HG02981 (cell line): Measurements from ENCODE around the gene ANKRD42.
"Not testable (repeated sequence)": the region's sequence is repeated elsewhere in the genome, so short reads cannot be mapped to it uniquely, and the experiment has no call there.

Source experiments
- ATAC-seq: cut with Tn5 transposase; IDR thresholded peaks from one replicate; pipeline ENCODE4 v1.9.1; 2021; ENCODE audit warnings: mild to moderate bottlenecking, moderate library complexity; ENCODE audit not compliant: unreplicated experiment

ANKRD42 gene

GRCh38 chr11:83238111-83238510, 44.6 kb downstream of the ANKRD42 start:
- ATAC-seq = no peak

DNA sequence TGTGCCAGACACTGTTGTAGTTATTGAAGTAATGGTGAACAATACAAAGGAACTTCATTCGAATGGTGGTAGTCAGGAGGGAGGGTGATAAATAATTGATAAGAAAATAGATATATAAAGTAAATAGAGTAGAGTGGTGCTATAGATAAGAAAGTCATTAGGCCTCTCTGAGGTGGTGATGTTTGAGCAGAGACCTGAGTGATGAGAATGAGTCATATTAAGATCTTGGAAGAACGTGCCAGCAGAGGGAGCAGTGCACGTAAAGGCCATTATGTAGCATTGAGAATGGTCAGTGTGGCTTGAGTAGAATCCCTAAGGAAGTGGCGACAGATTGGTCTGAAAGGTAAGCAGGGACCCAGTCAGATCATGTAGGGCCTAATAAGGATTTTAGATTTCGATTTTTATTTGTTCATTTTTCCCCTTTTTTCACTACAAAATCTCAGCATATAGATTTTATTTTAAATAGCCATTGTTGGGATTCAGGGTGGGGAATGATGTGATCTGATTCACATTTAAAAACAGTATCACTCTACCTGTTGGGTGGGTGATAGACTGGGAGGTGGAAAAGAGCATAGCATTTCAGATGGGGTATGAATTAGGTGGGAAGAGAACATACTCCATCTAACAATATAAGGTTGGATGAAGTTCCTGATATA, 47.9 kb downstream of the ANKRD42 start:
- ATAC-seq = peak; percentile 72

- ATAC-seq = no peak
Observed at GRCh38 chr11:83249445-83249844, 55.9 kb downstream of the ANKRD42 start.

- ATAC-seq = peak; percentile 59
Observed at GRCh38 chr11:83249972-83250593, 56.6 kb downstream of the ANKRD42 start.

- no peak for ATAC-seq
Observed at GRCh38 chr11:83252266-83252665, 58.8 kb downstream of the ANKRD42 start.

DNA sequence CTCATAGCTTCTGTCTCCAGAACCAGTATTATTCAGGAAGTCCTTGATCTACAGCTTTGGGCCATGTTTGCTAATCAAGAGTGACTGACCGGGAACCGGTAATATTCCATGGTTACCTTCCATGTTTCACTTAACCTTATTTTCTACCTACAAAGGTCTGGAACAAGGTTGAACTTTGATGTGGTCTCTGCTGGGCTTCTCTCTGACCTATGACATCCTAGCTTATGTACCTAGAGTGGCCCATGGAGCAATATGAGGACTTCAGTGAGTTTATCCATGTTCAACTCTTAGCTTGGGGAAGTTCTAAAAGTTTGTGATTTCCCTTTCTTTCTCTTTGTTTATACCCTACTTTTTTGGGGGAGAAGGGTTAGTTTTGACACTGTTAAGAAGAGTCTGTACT, 59.4 kb downstream of the ANKRD42 start:
- no peak for ATAC-seq

- ATAC-seq = no peak
Observed at GRCh38 chr11:83255366-83255765, 61.9 kb downstream of the ANKRD42 start.

DNA sequence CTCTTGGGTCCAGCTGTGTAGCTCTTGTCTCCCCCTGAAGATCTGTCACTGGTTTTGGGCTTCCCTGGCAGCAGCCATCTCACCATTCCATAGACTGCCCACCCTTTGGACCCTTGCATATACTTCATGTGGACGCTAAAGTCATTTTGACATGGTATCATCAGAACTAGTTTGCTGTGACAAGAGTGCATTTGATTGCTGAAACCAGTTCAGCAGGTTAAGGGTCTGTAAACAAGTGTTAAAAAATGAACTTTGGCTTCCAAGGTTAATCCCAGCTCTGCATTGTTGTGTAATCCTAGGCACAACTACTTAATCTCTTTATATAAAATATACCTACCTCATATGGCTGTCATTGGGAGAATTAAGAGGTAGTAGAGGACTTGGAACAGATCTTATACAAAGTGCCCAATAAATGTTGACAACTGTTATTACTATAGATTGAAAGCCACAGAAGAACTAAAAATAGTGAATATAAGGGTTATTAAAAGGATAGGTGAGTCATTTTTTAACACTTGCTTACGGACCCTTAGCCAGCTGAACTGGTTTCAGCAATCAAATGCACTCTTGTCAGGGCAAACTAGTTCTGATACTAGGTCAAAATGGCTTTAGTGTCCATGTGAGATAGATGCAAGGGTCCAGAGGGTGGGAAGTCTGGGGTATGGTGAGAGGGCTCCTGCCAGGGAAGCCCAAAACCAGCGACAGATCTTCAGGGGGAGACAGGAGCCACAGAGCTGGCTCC, 63.3 kb downstream of the ANKRD42 start:
- no peak for ATAC-seq

DNA sequence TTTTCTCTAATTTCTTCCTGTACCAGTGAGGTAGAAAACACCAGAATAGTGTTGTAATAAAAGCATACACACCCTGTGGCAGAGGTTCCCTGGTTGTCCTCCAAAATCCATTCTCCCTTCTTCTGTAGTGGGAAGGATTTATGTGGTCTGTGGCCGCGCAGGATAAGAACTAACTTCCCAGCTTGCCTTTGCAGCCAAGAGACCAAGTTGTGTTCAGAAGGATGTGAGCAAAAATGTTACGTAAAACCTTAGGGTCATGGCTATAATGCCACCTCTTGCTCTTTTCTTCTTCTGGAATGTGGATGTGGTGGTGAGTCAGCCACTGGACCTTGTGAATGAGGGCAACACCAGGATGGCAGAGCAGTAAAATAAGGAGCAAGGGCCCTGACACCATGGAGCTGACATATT, 64.3 kb downstream of the ANKRD42 start:
- ATAC-seq = no peak

DNA sequence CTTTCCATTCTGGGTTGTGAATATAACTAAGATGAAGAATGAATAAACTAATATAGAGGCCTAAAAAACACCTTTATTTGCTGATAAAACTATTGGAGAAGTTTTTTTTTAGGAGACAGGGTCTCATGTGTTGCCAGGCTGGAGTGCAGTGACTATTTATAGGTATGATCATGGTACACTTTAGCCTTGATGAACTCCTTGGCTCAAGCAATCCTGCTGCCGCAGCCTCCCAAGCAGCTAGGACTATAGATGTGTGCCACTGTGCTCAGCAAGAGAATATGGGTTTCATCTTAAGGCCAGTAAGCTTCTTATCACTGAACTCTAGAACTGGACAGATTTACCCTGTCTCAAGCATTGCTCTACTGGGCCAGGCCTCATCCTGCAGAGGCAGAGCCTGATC, 66.0 kb downstream of the ANKRD42 start:
- no peak for ATAC-seq

- ATAC-seq = no peak
Observed at GRCh38 chr11:83265331-83265730, 71.8 kb downstream of the ANKRD42 start.

DNA sequence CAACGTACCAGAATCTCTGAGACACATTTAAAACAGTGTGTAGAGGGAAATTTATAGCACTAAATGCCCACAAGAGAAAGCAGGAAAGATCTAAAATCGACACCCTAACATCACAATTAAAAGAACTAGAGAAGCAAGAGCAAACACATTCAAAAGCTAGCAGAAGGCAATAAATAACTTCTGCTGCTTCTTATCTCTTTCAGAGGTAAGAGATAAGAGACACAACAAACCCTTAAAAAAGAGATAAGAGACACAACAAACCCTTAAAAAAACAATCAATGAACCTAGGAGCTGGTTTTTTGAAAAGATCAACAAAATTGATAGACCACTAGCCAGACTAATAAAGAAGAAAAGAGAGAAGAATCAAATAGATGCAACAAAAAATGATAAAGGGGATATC, 75.6 kb downstream of the ANKRD42 start:
- not testable (repeated sequence) for ATAC-seq

- ATAC-seq = not testable (repeated sequence)
Observed at GRCh38 chr11:83271734-83272133, 78.2 kb downstream of the ANKRD42 start.

DNA sequence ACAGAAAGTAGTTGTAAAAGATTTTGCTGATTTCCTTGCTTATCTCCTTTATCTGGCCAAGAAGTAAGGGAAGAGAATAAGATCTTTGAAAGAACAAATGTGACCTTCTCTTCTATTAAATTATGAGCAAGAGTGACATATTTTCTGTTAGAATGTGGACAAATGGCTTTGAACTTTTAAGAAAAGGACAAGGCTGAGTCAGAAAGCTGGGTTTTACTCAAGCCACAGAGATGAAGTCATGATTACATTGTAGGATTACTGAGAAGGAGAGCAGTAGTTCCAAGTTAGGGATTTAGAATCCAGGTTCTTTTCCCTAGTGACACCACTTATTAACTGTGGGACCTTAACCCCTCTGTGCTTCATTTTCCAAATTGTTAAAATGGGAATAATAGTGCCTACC, 79.1 kb downstream of the ANKRD42 start:
- no peak for ATAC-seq

- no peak for ATAC-seq
Observed at GRCh38 chr11:83275888-83276641, 82.6 kb downstream of the ANKRD42 start.

DNA sequence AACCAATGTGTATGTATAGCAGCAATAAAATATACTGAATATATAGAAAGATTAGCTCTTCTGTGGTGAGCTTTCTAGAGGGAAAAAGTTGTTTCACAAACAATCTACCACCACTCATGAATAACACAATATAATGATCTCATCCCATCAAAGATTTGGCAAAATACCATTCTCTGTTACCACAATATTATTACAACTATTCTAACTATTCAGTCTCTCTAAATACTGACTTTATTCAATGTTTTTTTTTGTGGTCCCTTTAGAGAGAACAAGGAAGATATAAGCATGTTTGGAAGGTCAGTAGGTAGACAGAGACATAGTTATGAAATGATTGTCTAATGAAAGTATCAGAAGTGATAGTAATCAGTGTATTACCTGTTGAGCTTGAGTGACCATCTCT, 84.8 kb downstream of the ANKRD42 start:
- no peak for ATAC-seq

DNA sequence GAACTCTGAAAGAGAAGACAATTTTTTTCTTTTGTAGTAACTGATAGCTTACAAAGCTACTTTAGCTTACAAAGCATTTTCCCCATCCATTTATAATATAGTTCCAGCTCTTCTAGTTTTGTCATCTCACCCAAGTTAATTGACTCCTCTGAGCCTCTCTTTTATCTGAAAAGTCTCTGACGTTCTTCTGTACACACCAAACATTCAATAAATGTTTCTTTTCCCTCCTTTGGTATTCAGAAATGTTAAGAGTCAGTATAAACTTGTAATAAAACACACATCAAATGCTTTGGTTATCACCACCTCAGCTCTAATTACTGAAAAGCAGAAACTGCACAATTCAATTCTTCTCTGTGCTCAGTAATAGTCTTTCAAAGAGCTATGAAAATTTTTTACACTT, 86.7 kb downstream of the ANKRD42 start:
- no peak for ATAC-seq

GRCh38 chr11:83282084-83282716, 88.7 kb downstream of the ANKRD42 start:
- no peak for ATAC-seq

DNA sequence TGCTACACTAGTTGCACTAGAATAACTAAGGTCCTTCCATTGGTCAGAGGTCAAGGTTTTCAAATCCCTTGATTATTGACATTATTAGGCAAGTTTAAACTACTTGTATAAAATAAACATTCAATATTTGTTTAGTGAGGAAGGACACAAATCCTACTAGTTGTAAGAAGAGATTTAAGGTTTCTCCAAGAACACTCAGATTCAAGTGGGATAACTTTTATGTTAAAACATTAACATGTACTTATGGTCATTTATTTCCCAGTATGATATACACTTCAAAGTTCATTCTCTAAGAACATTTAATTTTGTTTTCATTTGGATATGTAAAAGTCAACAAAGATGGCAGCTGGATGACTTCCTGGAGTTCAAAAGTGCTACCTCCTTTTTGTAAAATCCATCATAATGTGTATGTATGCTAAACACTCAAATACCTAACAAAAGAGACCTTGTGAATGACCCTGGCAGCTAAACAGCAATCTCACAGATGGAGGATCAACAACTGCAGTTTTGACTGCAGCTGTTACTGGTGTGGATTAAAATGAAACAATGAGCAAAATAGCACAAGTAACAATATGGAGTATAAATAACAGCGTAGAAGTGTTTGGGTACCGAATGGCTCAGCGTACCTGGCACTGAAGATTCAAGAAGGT, 91.1 kb downstream of the ANKRD42 start:
- ATAC-seq = no peak

- peak; percentile 32 for ATAC-seq
Observed at GRCh38 chr11:83285151-83285770, 91.7 kb downstream of the ANKRD42 start.
